GM21447 (cell line): Measurements from ENCODE around the gene CACUL1.
"Not testable (repeated sequence)": the region's sequence is repeated elsewhere in the genome, so short reads cannot be mapped to it uniquely, and the experiment has no call there.

ENCODE experiments used
- ATAC-seq: cut with Tn5 transposase; IDR thresholded peaks from one replicate; pipeline ENCODE4 v1.9.1; 2021; ENCODE audit not compliant: unreplicated experiment

CACUL1 gene

DNA sequence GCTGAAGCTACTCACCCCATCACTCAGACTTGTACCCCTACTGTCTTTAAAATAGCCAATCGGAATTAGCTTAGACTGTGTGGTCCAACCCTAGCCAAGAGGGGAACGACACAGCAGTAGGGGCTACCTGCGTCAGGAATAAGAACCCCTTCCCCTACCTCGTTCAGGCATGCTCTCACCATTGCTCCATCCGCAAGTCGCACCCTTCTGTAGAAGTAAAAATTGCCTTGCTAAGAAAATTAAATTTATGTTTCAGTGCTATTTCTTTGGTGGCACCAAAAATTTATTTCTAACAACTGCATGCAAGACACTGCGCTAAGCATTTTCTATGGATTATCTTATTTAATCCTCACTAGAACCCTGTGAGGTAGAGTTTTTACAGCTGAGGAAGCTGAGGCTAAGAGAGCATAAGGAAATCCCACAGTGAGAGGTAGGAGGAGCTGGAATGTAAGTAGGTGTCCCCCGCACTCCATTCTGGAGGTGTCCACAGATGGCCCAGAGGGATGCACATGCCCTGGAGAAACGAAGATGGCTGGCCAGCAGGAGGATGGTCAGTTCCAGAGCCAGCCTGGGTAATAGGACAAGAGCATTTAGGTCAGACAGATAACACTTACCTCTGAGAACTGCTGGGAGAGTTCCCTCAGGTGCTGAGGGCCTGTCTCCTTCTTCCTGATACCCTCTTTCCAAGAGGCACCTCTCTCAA lies 15.3 kb upstream of the CACUL1 start:
- no peak for ATAC-seq

DNA sequence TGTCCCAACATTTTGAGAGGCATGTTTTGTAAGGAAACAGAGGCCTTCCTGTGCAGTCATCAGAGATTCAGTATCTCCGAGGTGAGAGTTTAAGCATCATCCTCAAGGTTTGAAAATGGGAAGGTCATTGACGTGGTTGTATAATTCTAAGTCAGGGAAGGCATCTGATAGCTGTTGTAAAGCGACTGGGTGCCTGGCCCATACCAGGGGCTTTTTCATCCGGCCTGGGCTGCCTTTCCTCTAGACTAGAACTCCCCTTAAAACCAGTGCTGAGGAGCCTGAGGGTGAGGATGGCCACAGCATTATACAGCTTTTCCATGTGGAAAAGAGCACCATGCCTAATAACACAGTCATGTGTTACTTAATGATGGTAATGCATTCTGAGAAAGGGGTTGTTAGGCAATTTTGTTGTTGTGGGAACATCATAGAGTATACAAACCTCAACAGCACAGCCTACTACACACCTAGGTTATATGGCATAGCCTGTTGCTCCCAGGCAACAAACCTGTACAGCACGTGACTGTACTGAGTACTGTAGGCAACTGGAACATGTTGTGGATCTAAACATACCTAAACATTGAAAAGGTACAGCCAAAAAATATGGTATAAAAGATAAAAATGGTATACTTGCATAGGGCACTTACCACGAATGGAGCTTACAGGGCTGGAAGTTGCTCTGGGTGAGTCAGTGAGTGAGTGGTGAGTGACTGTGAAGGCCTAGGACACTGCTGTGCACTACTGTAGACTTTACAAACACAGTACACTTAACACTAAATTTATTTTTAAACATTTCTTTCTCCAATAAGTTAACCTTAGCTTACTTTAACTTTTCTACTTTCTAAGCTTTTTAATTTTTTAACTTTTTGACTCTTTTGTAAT lies 13.5 kb upstream of the CACUL1 start:
- no peak for ATAC-seq

DNA sequence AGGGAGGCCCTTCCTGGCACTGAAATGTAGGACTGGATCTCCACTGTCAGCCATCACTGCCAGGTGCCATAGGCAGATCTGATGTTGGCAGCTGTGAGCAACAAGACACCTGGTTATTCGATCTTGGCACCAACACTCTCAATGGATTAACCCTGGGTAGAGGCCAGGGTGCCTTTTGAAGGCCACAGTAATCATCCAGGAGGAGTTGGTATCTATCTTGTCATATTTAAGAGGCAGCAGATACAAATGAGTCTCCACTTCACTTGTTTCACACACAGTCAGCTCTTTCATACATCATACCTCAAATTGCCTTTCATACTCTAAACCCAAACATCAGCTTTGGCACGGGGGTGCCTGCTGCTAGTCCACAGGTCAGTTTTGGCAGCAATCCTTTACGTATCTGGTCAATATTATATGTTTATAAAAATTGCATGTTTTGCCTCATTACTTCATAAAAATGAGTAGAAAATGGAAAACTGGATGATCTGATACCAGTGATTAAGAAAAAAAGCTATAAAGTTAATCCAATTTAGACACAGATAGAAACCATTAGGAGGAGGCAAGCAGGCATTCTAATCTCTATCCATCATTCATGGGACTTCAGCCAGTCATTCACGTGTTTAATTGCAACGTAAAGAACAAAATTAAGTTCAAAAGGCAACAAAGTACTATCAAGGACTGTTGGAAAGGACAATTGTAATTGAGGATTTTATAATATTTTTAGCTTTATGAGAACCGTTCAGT lies 12.7 kb upstream of the CACUL1 start:
- ATAC-seq = no peak

DNA sequence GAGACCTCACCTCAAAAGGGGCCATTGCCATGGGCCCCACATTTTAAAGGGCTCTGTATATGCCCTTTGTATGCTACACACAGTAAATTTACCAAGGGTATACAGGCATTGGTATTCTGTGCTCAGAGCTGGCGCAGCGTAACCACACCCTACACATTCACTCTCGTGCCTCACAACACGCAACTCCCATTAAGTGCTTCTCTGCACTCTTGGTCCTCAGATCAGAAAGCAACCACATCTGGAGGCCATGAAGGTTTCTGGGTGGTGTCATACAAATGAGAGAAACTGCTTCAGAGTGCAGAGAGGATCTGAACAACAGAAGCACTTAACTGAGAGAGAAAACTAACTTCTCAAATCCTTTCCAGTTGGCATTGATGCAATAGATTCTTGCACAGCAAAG lies 9.4 kb upstream of the CACUL1 start:
- no peak for ATAC-seq

- ATAC-seq = no peak
Measured at GRCh38 chr10:118763202-118763988, 8.6 kb upstream of the CACUL1 start.

- ATAC-seq = no peak
Measured at GRCh38 chr10:118760265-118760664, 5.5 kb upstream of the CACUL1 start.

DNA sequence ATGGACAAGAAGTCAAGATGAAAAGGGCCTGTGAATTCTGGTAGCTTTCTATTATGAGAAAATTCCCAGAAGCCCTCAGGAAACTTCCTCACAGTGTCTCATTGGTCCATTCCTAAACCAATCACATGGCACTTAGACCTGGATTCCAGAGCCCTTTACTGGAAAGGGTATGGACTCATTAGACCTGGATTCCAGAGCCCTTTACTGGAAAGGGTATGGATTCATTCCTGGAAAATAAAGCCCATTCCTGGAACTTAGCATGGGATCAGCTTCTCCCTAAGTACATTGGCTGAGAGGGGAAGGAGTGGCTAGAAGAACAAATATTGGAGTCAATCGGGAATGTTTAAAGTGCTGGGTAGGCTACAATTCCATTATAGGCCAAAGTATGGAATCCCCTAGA lies 3.7 kb upstream of the CACUL1 start:
- ATAC-seq = no peak

- ATAC-seq = peak; percentile 18
Measured at GRCh38 chr10:118754229-118754555, 578 bp downstream of the CACUL1 start.

DNA sequence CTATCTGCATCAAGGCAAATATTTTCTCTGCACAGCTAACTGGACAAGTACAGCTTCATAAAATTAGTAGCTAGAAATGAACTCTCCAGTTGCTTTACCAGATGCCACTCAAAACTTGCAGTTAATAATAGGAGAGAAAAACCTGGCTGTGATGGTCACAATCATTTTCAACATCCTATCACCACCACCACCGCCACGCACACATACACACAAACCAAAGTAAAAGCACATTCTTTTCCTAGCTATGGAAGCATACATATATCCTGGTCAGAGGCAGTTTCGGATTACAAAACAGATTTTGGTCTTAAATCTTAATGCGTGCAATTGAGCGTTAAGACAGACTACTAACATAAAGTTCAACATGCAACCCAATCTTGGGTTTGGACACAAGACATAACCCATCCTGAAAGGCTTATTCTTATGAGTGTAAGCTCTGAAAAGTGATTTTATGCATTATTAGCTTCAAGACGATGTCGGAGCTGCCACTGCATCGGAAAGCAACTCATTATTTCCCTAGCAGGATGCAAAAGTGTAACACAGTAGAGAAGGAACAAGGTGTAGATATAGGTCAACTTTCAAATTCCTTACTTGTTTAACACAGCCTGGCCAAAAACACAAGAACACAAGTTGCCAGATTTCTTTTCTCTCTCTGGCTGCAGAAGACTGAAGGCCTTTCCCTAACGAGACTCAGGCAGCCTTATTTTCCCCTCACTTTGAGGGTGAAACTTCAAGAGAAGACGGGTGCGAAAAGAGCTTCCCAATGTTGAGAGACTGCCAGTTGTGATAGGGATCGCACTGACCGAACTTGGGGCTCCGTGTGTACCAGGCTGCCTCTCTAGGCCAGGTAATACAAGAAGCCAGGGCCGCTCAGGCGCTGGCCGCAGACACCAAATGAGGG lies 1.2 kb downstream of the CACUL1 start:
- ATAC-seq = peak; percentile 21

DNA sequence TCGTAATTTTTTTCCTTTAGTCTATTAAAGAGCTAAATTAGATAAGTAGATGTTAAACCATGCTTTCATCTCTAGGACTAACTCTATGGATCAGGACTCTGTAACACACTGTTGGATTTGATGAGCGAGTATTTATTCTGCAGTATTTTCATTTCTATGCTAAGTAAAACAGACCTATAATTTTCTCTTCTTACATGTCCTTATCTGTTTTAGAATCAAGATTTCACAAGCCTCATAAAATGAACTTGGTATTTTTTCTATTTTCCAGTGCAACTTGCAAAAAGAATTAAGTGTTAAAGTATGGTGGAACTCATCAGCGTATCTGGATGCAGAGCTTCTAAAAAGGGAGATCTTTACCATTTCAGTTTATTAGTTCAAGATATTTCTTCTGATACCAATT lies 2.4 kb downstream of the CACUL1 start:
- ATAC-seq = no peak

GRCh38 chr10:118751265-118751664 lies 3.5 kb downstream of the CACUL1 start:
- no peak for ATAC-seq

DNA sequence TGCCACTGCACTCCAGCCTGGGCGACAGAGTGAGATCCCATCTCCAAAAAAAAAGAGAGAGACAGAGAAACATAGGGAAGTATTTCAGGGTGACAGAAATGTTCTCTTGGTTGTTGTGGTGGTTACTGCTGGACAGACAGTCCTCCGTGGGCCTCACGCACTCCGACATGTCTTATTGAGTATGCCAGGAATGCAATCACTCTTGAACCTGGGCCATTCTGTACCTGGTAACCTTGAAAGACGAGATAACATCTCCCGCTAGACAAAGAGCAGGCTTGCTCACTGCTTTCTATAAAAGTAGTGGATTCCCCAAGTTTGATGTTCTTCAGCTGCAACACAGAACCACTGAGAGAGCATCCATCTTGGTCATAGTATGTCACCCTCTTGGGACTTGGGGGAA lies 6.7 kb downstream of the CACUL1 start:
- ATAC-seq = no peak

- ATAC-seq = no peak
Measured at GRCh38 chr10:118746246-118746645, 8.5 kb downstream of the CACUL1 start.

GRCh38 chr10:118745056-118745455 lies 9.7 kb downstream of the CACUL1 start:
- ATAC-seq = no peak

DNA sequence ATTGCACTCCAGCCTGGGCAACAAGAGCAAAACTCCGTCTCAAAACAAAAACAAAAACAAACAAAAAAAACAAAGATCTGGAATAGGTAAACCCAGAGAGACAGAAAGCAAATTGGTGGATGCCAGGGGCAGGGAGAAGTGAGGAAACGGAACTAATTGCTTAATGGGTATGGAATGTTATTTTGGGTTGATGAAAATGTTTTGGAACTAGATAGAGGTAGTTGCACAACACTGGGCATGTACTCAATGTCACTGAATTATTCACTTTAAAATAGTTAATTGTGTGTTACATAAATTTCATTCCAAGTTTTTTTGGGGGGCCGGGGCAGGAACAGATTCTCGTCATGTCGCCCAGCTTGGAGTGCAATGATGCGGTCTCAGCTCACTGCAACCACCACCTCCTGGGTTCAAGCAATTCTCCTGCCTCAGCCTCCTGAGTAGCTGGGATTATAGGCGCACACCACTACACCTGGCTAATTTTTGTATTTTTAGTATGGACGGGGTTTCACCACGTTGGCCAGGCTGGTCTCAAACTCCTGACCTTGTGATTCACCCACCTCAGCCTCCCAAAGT lies 10.3 kb downstream of the CACUL1 start:
- ATAC-seq = not testable (repeated sequence)

- no peak for ATAC-seq
Measured at GRCh38 chr10:118742782-118743181, 12.0 kb downstream of the CACUL1 start.

- no peak for ATAC-seq
Measured at GRCh38 chr10:118742032-118742431, 12.7 kb downstream of the CACUL1 start.

DNA sequence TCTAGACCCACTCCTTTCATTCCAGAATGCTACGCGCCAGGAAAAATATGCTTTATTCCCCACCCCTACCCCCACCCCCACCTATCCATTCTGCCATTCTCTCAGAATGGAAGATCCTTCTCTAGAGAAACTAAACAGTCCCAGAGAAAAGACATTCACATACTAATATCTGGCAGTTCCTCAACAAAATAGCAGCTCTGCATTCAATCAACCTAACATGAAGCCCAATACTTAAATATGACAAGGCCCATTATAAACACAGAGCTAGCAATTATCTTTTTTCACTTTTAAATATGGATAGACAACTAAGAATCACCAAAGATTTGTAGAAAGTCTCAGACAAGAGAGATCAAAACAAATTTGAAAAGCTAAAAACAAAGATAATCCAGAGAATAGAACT lies 16.4 kb downstream of the CACUL1 start:
- no peak for ATAC-seq

- no peak for ATAC-seq
Measured at GRCh38 chr10:118737603-118738302, 17.0 kb downstream of the CACUL1 start.
